HEK293 (cell line): ENCODE data around the gene TBXA2R.

Experiments used
- CTCF ChIP-seq: fragments of 450-650 bp; formaldehyde crosslinking; IDR thresholded peaks from 2 replicates; pipeline ENCODE4 v1.5.1; 2016; ENCODE audit warnings: missing biosample characterization, missing genetic modification characterization
- PRDM4 ChIP-seq: fragments of 450-650 bp; formaldehyde crosslinking; IDR thresholded peaks from 2 replicates; pipeline ENCODE4 v1.5.1; 2017; ENCODE audit warnings: missing biosample characterization, missing genetic modification characterization
- ZBTB17 ChIP-seq: fragments of 450-650 bp; formaldehyde crosslinking; IDR thresholded peaks from 2 replicates; pipeline ENCODE4 v1.5.1; 2016; ENCODE audit warnings: missing biosample characterization, missing genetic modification characterization
- ZFP37 ChIP-seq: fragments of 450-650 bp; formaldehyde crosslinking; IDR thresholded peaks from 2 replicates; pipeline ENCODE4 v1.5.1; 2016; ENCODE audit warnings: missing biosample characterization, missing genetic modification characterization
- ZNF121 ChIP-seq: fragments of 450-650 bp; formaldehyde crosslinking; IDR thresholded peaks from 2 replicates; pipeline ENCODE4 v1.5.1; 2016; ENCODE audit warnings: missing biosample characterization, missing genetic modification characterization
- ZNF133 ChIP-seq: fragments of 450-650 bp; formaldehyde crosslinking; IDR thresholded peaks from 2 replicates; pipeline ENCODE4 v1.5.1; 2016; ENCODE audit warnings: missing biosample characterization, missing genetic modification characterization
- ZNF223 ChIP-seq: fragments of 450-650 bp; formaldehyde crosslinking; IDR thresholded peaks from 2 replicates; pipeline ENCODE4 v1.5.1; 2016; ENCODE audit warnings: missing biosample characterization, missing genetic modification characterization

- TF ChIP-seq ZBTB17 (tag by site-specific recombination) (no peak), PRDM4 (no peak), ZNF133 (no peak), ZFP37 (no peak), ZNF223 (tag by site-specific recombination) (no peak), ZNF121 (tag by site-specific recombination) (no peak), CTCF (tag by site-specific recombination) (no peak)
Measured at GRCh38 chr19:3550947-3551791, 55.5 kb downstream of the TBXA2R start.
